Gastroesophageal sphincter (tissue), 4 donors: ENCODE measurements around the gene PICK1. TPM values are rescaled to one million over a fixed set of nuclear protein-coding genes. Genes with fewer than 3 reads are reported as not detected.

Experiments
- ATAC-seq: fragments of 150-250 bp; one replicate; pipeline ENCODE4 v1.9.1; 2016; ENCODE audit warnings: mild to moderate bottlenecking, moderate library complexity
- H3K27ac ChIP-seq, 4 donors: fragments of 200-600 bp; sonication (generic) in 3 of 4; 1 replicate in 3 of 4; 2 replicates in 1 of 4; pipeline ENCODE4 v1.5.1; 2016 to 2019
- H3K27me3 ChIP-seq: fragments of 200-600 bp; sonication (generic); one replicate; pipeline ENCODE4 v1.5.1; 2019
- H3K36me3 ChIP-seq, 2 donors: fragments of 200-600 bp; sonication (generic); one replicate each; pipeline ENCODE4 v1.5.1; 2019; ENCODE audit warnings: control low read depth in 1 of 2
- H3K4me1 ChIP-seq, 3 donors: fragments of 200-600 bp; sonication (generic); 1 replicate in 2 of 3; 2 replicates in 1 of 3; pipeline ENCODE4 v1.5.1; 2016 to 2019; ENCODE audit warnings: control low read depth in 2 of 3
- H3K4me3 ChIP-seq, 2 donors: fragments of 200-600 bp; sonication (generic); one replicate each; pipeline ENCODE4 v1.5.1; 2019; ENCODE audit warnings: mild to moderate bottlenecking in 1 of 2, moderate library complexity in 1 of 2
- H3K9me3 ChIP-seq, 3 donors: fragments of 200-600 bp; sonication (generic); one replicate each; pipeline ENCODE4 v1.5.1; 2017 to 2019; ENCODE audit warnings: control low read depth in 2 of 3
- CTCF ChIP-seq, 4 experiments: fragments of 200-600 bp in 2 of 4; fragments of 450-650 bp in 2 of 4; sonication (generic) in 1 of 4; IDR thresholded peaks; one replicate each; pipeline ENCODE4 v1.5.1; 2017 to 2019; ENCODE audit warnings: antibody characterized with exemption in 4 of 4, mild to moderate bottlenecking in 2 of 4, moderate library complexity in 2 of 4
- EP300 ChIP-seq: sonication (generic); formaldehyde crosslinking; IDR thresholded peaks from one replicate; pipeline ENCODE4 v1.6.1; 2017; ENCODE audit warnings: antibody characterized with exemption, mild to moderate bottlenecking
- POLR2A ChIP-seq, 2 donors: fragments of 450-650 bp; IDR thresholded peaks; one replicate each; pipeline ENCODE4 v1.6.1; 2017; ENCODE audit warnings: antibody characterized with exemption in 2 of 2, mild to moderate bottlenecking in 2 of 2, moderate library complexity in 1 of 2
- POLR2AphosphoS5 ChIP-seq: sonication (generic); formaldehyde crosslinking; IDR thresholded peaks from one replicate; pipeline ENCODE4 v1.6.1; 2017; ENCODE audit warnings: antibody characterized with exemption
- WGBS, 2 donors: methylation state at CpG; one replicate each; pipeline ENCODE4 v1.1.5; 2018; ENCODE audit warnings: low coverage in 1 of 2; 5-methylcytosine and 5-hydroxymethylcytosine counted together
- total RNA-seq, 4 donors: library from RNA; depleted of rRNA; stranded (reverse); fragments of >200 nt; gene quantifications; one replicate each; pipeline ENCODE4 v1.1.0, GENCODE V29; 2016

Gene PICK1
- total RNA-seq, 4 donors from 2014 or later: 20.3 to 35.3 (median 25.7) TPM

- H3K9me3 ChIP-seq: no peaks in the 10 kb centered on the region
- no peak for ATAC-seq
- H3K27ac ChIP-seq: peak overlapping the region in 1 of 4 donors; percentile 40
- H3K27me3 ChIP-seq: no peaks in the 10 kb centered on the region
- no peak for TF ChIP-seq POLR2AphosphoS5
- no peak for TF ChIP-seq POLR2A (IDR thresholded peaks at IDR 0.05)
- no peak for TF ChIP-seq CTCF (IDR thresholded peaks at IDR 0.05)
- TF ChIP-seq EP300: no peak
- H3K4me3 ChIP-seq: no peak overlapping the region
- H3K4me1 ChIP-seq: peaks cover 0 to 25% (median 0%) of the 10 kb centered on the region in 3 donors
- WGBS, 2 donors: 40 to 44% methylated on average over 1 of the region's 1 CpG
- H3K36me3 ChIP-seq: no peaks in the 10 kb centered on the region
These were observed 14.8 kb upstream of the PICK1 start for GRCh38 chr22:38042488-38042790.

GRCh38 chr22:38043151-38044039 lies 13.8 kb upstream of the PICK1 start:
- WGBS, 2 donors: 89 to 91% methylated on average over 7 of the region's 16 CpGs

GRCh38 chr22:38046070-38046748 lies 11.0 kb upstream of the PICK1 start:
- no peak for ATAC-seq
- TF ChIP-seq POLR2A (IDR thresholded peaks at IDR 0.05) (no peak), POLR2AphosphoS5 (no peak), CTCF (IDR thresholded peaks at IDR 0.05) (no peak), EP300 (no peak)
- Histone ChIP-seq H3K9me3 (no peaks in the 10 kb centered on the region), H3K4me3 (no peak overlapping the region), H3K27ac (peak overlapping the region in 2 of 4 donors; percentile 27 to 35), H3K36me3 (no peaks in the 10 kb centered on the region), H3K27me3 (peaks cover 9% of the 10 kb centered on the region), H3K4me1 (peaks cover 0 to 16% (median 0%) of the 10 kb centered on the region in 3 donors)
- WGBS, 2 donors: no CpG with 5 or more reads among the region's 14 CpGs

More at GRCh38 chr22:38043151-38044039, 13.8 kb upstream of the PICK1 start:
- TF ChIP-seq POLR2A (IDR thresholded peaks at IDR 0.05) (no peak), CTCF (IDR thresholded peaks at IDR 0.05) (no peak), POLR2AphosphoS5 (no peak), EP300 (no peak)
- no peak for ATAC-seq
- Histone ChIP-seq H3K27me3 (no peaks in the 10 kb centered on the region), H3K4me1 (peaks cover 0 to 25% (median 0%) of the 10 kb centered on the region in 3 donors), H3K36me3 (no peaks in the 10 kb centered on the region), H3K4me3 (no peak overlapping the region), H3K9me3 (no peaks in the 10 kb centered on the region), H3K27ac (peak overlapping the region in 1 of 4 donors; percentile 40)

GRCh38 chr22:38049812-38050619 lies 7.2 kb upstream of the PICK1 start:
- peaks cover 20% of the 10 kb centered on the region for H3K27me3 ChIP-seq
- H3K4me1 ChIP-seq: peaks cover 0 to 11% (median 3%) of the 10 kb centered on the region in 3 donors
- TF ChIP-seq EP300 (no peak), POLR2AphosphoS5 (peak; percentile 22), POLR2A (IDR thresholded peaks at IDR 0.05) (peak in 1 of 2 donors; percentile 27)
- no peaks in the 10 kb centered on the region for H3K9me3 ChIP-seq
- H3K4me3 ChIP-seq: peak overlapping the region in 1 of 2 donors; percentile 26
- peak overlapping the region in 3 of 4 donors; percentile 51 to 67 (median 54) for H3K27ac ChIP-seq
- 60 to 68% methylated on average over 5 to 14 of the region's 20 CpGs for WGBS, 2 donors
- no peaks in the 10 kb centered on the region for H3K36me3 ChIP-seq
- peak; percentile 13 for ATAC-seq

GRCh38 chr22:38050720-38051119 lies 6.5 kb upstream of the PICK1 start:
- WGBS, 2 donors: 75% methylated on average over 3 of the region's 7 CpGs; no CpG with 5 or more reads in 1 of the 2 donors
- H3K27ac ChIP-seq: peak overlapping the region in 3 of 4 donors; percentile 51 to 67 (median 54)
- H3K27me3 ChIP-seq: peaks cover 20% of the 10 kb centered on the region
- ATAC-seq: no peak
- H3K4me1 ChIP-seq: peaks cover 0 to 11% (median 3%) of the 10 kb centered on the region in 3 donors
- no peaks in the 10 kb centered on the region for H3K36me3 ChIP-seq
- H3K4me3 ChIP-seq: no peak overlapping the region
- TF ChIP-seq EP300 (no peak), POLR2AphosphoS5 (no peak), POLR2A (IDR thresholded peaks at IDR 0.05) (no peak)
- no peaks in the 10 kb centered on the region for H3K9me3 ChIP-seq
